H1 (cell line): ENCODE data around the gene ACRV1. TPM values are rescaled to one million over a fixed set of nuclear protein-coding genes. Genes with fewer than 3 reads are reported as not detected.

Source experiments
- CTCF ChIA-PET: fragments of 300-600 bp; sonication (Branson Sonifier 250); formaldehyde crosslinking; loops from one replicate; lab custom pipeline; 2021; ENCODE audit not compliant: partially characterized antibody; lab: Charles Lee
- POLR2A ChIA-PET: fragments of 300-600 bp; sonication (Branson Sonifier 250); formaldehyde crosslinking; loops from one replicate; lab custom pipeline; 2021; ENCODE audit warnings: inconsistent platforms; ENCODE audit not compliant: partially characterized antibody; lab: Charles Lee
- DNase-seq, 2 experiments: peaks; one replicate each; pipeline versions ENCODE4 v3.0.0 to v3.0.0-alpha.2; 2010 to 2022; ENCODE audit warnings: low spot score in 2 of 2, low read depth in 1 of 2, mixed read lengths in 1 of 2
- FAIRE-seq: peaks from 2 replicates; lab custom pipeline; 2011; peaks lifted over from hg19 to GRCh38; lab: Jason Lieb, UNC
- H2AFZ ChIP-seq: 2 replicates; pipeline ENCODE4 v1.8.1; 2012; ENCODE audit warnings: low read length, inconsistent platforms
- H2AK5ac ChIP-seq: 2 replicates; pipeline ENCODE4 v1.6.1; 2013; ENCODE audit warnings: low read depth, low read length
- H2BK120ac ChIP-seq: replicated peaks from 2 replicates; pipeline ENCODE3; 2013; ENCODE audit warnings: low read depth, low read length, inconsistent platforms
- H2BK12ac ChIP-seq: 2 replicates; pipeline ENCODE4 v1.6.1; 2013; ENCODE audit warnings: low read depth, low read length
- H2BK15ac ChIP-seq: 2 replicates; pipeline ENCODE4 v1.6.1; 2013; ENCODE audit warnings: low read length
- H2BK20ac ChIP-seq: 2 replicates; pipeline ENCODE4 v1.6.1; 2013; ENCODE audit warnings: low read length
- H2BK5ac ChIP-seq: 2 replicates; pipeline ENCODE4 v1.6.1; 2013; ENCODE audit warnings: low read depth, low read length
- H3K14ac ChIP-seq: 2 replicates; pipeline ENCODE4 v1.6.1; 2013; ENCODE audit warnings: inconsistent platforms; ENCODE audit not compliant: insufficient read length
- H3K18ac ChIP-seq: 2 replicates; pipeline ENCODE4 v1.6.1; 2013; ENCODE audit warnings: low read length; ENCODE audit errors: extremely low read depth
- H3K23ac ChIP-seq: 2 replicates; pipeline ENCODE4 v1.6.1; 2013; ENCODE audit warnings: inconsistent platforms; ENCODE audit not compliant: insufficient read length
- H3K23me2 ChIP-seq: 2 replicates; pipeline ENCODE4 v1.6.1; 2013; ENCODE audit warnings: low read depth, low read length
- H3K27ac ChIP-seq: 2 replicates; pipeline ENCODE4 v1.6.1; 2011; ENCODE audit warnings: low read depth, low read length, inconsistent platforms
- H3K27me3 ChIP-seq, 4 experiments: replicated peaks in 1 of 4; 1 replicate in 1 of 4; 2 replicates in 3 of 4; pipeline versions ENCODE4 v1.6.1 to v1.8.1; 2011 to 2013; ENCODE audit warnings: low read length in 3 of 4, mild to moderate bottlenecking in 3 of 4, inconsistent platforms in 2 of 4, mixed read lengths in 2 of 4, moderate library complexity in 1 of 4; ENCODE audit not compliant: control insufficient read depth in 3 of 4, insufficient read depth in 3 of 4; ENCODE audit errors: extremely low read depth in 1 of 4
- H3K36me3 ChIP-seq, 4 experiments: 2 replicates each; pipeline versions ENCODE4 v1.6.1 to v1.8.1; 2011 to 2013; ENCODE audit warnings: mild to moderate bottlenecking in 4 of 4, low read length in 3 of 4, moderate library complexity in 2 of 4, control low read depth in 1 of 4, inconsistent platforms in 1 of 4; ENCODE audit not compliant: insufficient read depth in 4 of 4, control insufficient read depth in 2 of 4
- H3K4ac ChIP-seq: replicated peaks from 2 replicates; pipeline ENCODE3; 2013; ENCODE audit warnings: low read length, low read depth, mixed read lengths, inconsistent platforms; ENCODE audit not compliant: insufficient read length
- H3K4me1 ChIP-seq, 4 experiments: replicated peaks in 1 of 4; 1 replicate in 1 of 4; 2 replicates in 3 of 4; pipeline versions ENCODE4 v1.6.1 to v1.8.1; 2011 to 2013; ENCODE audit warnings: low read length in 3 of 4, inconsistent platforms in 2 of 4, mixed read lengths in 1 of 4; ENCODE audit not compliant: insufficient read depth in 4 of 4, control insufficient read depth in 3 of 4
- H3K4me2 ChIP-seq, 2 experiments: 2 replicates each; pipeline versions ENCODE4 v1.6.1 to v1.8.1; 2011 to 2013; ENCODE audit warnings: low read depth in 2 of 2, low read length in 2 of 2, control low read depth in 1 of 2, inconsistent platforms in 1 of 2, mild to moderate bottlenecking in 1 of 2; ENCODE audit not compliant: insufficient read depth in 1 of 2
- H3K4me3 ChIP-seq, 4 experiments: fragments of 200-600, 300-600 bp in 1 of 4; sonication (generic), shearing (Covaris generic), sonication (Bioruptor Twin) in 1 of 4; 2 replicates each; pipeline versions ENCODE4 v1.5.1 to v1.8.1; 2011 to 2016; ENCODE audit warnings: low read length in 4 of 4, low read depth in 3 of 4, control low read depth in 2 of 4, inconsistent platforms in 2 of 4, mild to moderate bottlenecking in 2 of 4, mixed read lengths in 1 of 4, moderate library complexity in 1 of 4; ENCODE audit not compliant: insufficient read depth in 2 of 4; ENCODE audit errors: extremely low read depth in 1 of 4
- H3K56ac ChIP-seq: replicated peaks from 2 replicates; pipeline ENCODE3; 2013; ENCODE audit warnings: low read depth, mild to moderate bottlenecking, mixed read lengths, low read length, inconsistent platforms; ENCODE audit not compliant: insufficient read length
- H3K79me1 ChIP-seq: 2 replicates; pipeline ENCODE4 v1.6.1; 2013; ENCODE audit warnings: low read depth, low read length, control low read depth
- H3K79me2 ChIP-seq, 2 experiments: 2 replicates each; pipeline versions ENCODE4 v1.6.1 to v1.8.1; 2012 to 2013; ENCODE audit warnings: low read length in 2 of 2, mild to moderate bottlenecking in 2 of 2, inconsistent platforms in 1 of 2; ENCODE audit not compliant: insufficient read depth in 2 of 2, control insufficient read depth in 1 of 2
- H3K9ac ChIP-seq, 4 experiments: replicated peaks in 1 of 4; 1 replicate in 1 of 4; 2 replicates in 3 of 4; pipeline versions ENCODE4 v1.6.1 to v1.8.1; 2011 to 2013; ENCODE audit warnings: low read depth in 3 of 4, low read length in 3 of 4, control low read depth in 2 of 4, mild to moderate bottlenecking in 2 of 4, moderate library complexity in 2 of 4, inconsistent platforms in 1 of 4; ENCODE audit errors: extremely low read depth in 1 of 4
- H3K9me3 ChIP-seq, 2 experiments: 2 replicates each; pipeline versions ENCODE4 v1.6.1 to v1.8.1; 2012 to 2013; ENCODE audit warnings: mild to moderate bottlenecking in 2 of 2, moderate library complexity in 2 of 2, control low read depth in 1 of 2, inconsistent platforms in 1 of 2, low read depth in 1 of 2, low read length in 1 of 2, mixed read lengths in 1 of 2; ENCODE audit not compliant: insufficient read depth in 2 of 2
- H4K20me1 ChIP-seq, 2 experiments: replicated peaks in 1 of 2; 2 replicates each; pipeline versions ENCODE3 to v1.8.1; 2011 to 2013; ENCODE audit warnings: inconsistent platforms in 2 of 2, low read length in 2 of 2, mild to moderate bottlenecking in 1 of 2; ENCODE audit not compliant: insufficient read depth in 2 of 2, control insufficient read depth in 1 of 2
- H4K5ac ChIP-seq: 2 replicates; pipeline ENCODE4 v1.6.1; 2013; ENCODE audit warnings: low read length, low read depth, mixed read lengths, inconsistent platforms; ENCODE audit not compliant: insufficient read length
- H4K8ac ChIP-seq: 2 replicates; pipeline ENCODE4 v1.8.0; 2013; ENCODE audit warnings: mild to moderate bottlenecking, moderate library complexity, low read length, inconsistent platforms; ENCODE audit not compliant: insufficient read depth; ENCODE audit errors: extremely low read depth
- H4K91ac ChIP-seq: replicated peaks from 2 replicates; pipeline ENCODE3; 2013; ENCODE audit warnings: low read length, mixed read lengths, inconsistent platforms; ENCODE audit not compliant: insufficient read length
- ATF3 ChIP-seq: IDR thresholded peaks from 2 replicates; pipeline ENCODE4 v1.6.1; 2011; ENCODE audit warnings: low read depth, mild to moderate bottlenecking, low read length; ENCODE audit not compliant: insufficient read depth
- BRCA1 ChIP-seq: IDR thresholded peaks from 2 replicates; pipeline ENCODE4 v1.6.1; 2012; ENCODE audit warnings: low read depth, low read length, improper control_type of control experiment
- CBX8 ChIP-seq: fragments of 300-800, 300-1000 bp; sonication (generic); IDR thresholded peaks from 2 replicates; pipeline ENCODE4 v1.7.1; 2016; ENCODE audit warnings: low read depth, low read length, borderline replicate concordance
- CREB1 ChIP-seq: IDR thresholded peaks from 2 replicates; pipeline ENCODE4 v1.6.1; 2012; ENCODE audit warnings: inconsistent platforms
- EGR1 ChIP-seq: IDR thresholded peaks from 2 replicates; pipeline ENCODE4 v1.6.1; 2011; ENCODE audit warnings: low read depth, low read length, borderline replicate concordance
- FOSL1 ChIP-seq: IDR thresholded peaks from 2 replicates; pipeline ENCODE4 v1.6.1; 2011; ENCODE audit warnings: mild to moderate bottlenecking, low read depth, low read length, moderate library complexity; ENCODE audit not compliant: insufficient read depth
- KDM4A ChIP-seq: IDR thresholded peaks from one replicate; pipeline ENCODE4 v1.7.1; 2012; ENCODE audit warnings: low read depth, mild to moderate bottlenecking, moderate library complexity, low read length, inconsistent platforms; ENCODE audit not compliant: severe bottlenecking
- NANOG ChIP-seq: IDR thresholded peaks from 2 replicates; pipeline ENCODE4 v1.6.1; 2011; ENCODE audit warnings: low read length, low read depth, mild to moderate bottlenecking, inconsistent platforms; ENCODE audit not compliant: insufficient read depth, poor library complexity, severe bottlenecking
- NRF1 ChIP-seq: IDR thresholded peaks from 2 replicates; pipeline ENCODE4 v1.6.1; 2011; ENCODE audit warnings: mild to moderate bottlenecking, low read depth, low read length, improper control_type of control experiment
- PHF8 ChIP-seq: fragments of 200-600 bp; sonication (generic); conservative IDR thresholded peaks from 2 replicates; pipeline ENCODE4 v1.7.1; 2012; ENCODE audit warnings: low read depth, mild to moderate bottlenecking, inconsistent platforms, low read length, moderate library complexity
- RBBP5 ChIP-seq: IDR thresholded peaks from 2 replicates; pipeline ENCODE4 v1.7.1; 2012; ENCODE audit warnings: low read depth, mild to moderate bottlenecking, inconsistent platforms, low read length, moderate library complexity, borderline replicate concordance
- TAF7 ChIP-seq: optimal IDR thresholded peaks from 2 replicates; pipeline ENCODE3; 2011; ENCODE audit warnings: low read depth, mild to moderate bottlenecking, inconsistent platforms, low read length, moderate library complexity, borderline replicate concordance
- TEAD4 ChIP-seq: IDR thresholded peaks from 2 replicates; pipeline ENCODE4 v1.6.1; 2012; ENCODE audit warnings: low read depth, low read length, inconsistent platforms, mixed read lengths
- YY1 ChIP-seq: IDR thresholded peaks from 2 replicates; pipeline ENCODE4 v1.6.1; 2011; ENCODE audit warnings: low read depth, mild to moderate bottlenecking, low read length
- WGBS, 2 experiments: shearing (Covaris generic) in 1 of 2; methylation state at CpG; one replicate each; pipeline versions ENCODE4 v1.1.6 to v1.1.7; 2013 to 2015; ENCODE audit warnings: low lambda C conversion rate in 2 of 2, mixed read lengths in 2 of 2, inconsistent platforms in 1 of 2, low coverage in 1 of 2, missing lambda C conversion rate in 1 of 2; ENCODE audit not compliant: insufficient replicate concordance in 2 of 2, insufficient coverage in 1 of 2, insufficient read length in 1 of 2; ENCODE audit errors: extremely low coverage in 1 of 2, missing lambda C conversion rate in 1 of 2; 5-methylcytosine and 5-hydroxymethylcytosine counted together
- polyA plus RNA-seq, 7 experiments: library from polyadenylated mRNA; depleted of rRNA in 3 of 7; stranded (reverse) in 5 of 7; unstranded in 2 of 7; fragments of >200 nt in 5 of 7; fragments of 200-250 nt in 2 of 7; gene quantifications; 1 replicate in 5 of 7; 2 replicates in 1 of 7; 4 replicates in 1 of 7; pipeline versions ENCODE4 v1.2.1 to v1.2.3, GENCODE V29; 2011 to 2013; ENCODE audit warnings: missing spikeins in 2 of 7, mixed read lengths in 2 of 7
- total RNA-seq: library from RNA; stranded (reverse); fragmentation: NEBNext Ultra II Directional; extraction: Animal tissue kit (Norgen Biotek cat#: 25700); gene quantifications from 2 replicates; pipeline ENCODE4 v1.2.1, GENCODE V29; 2021

The ACRV1 gene
- total and polyA plus RNA-seq, 2 of the 8 experiments (the other 6 are each of a cell fraction or from before 2014, with no cell fraction given) = 0.06 TPM; not detected in 1

- Histone ChIP-seq H3K27ac (no peak overlapping the region), H2BK15ac (no peak overlapping the region), H2BK120ac (no peak overlapping the region), H3K18ac (no peak overlapping the region), H3K14ac (no peak overlapping the region), H3K56ac (no peak overlapping the region), H2AK5ac (no peak overlapping the region), H2BK5ac (no peak overlapping the region), H3K27me3 (no peaks in the 10 kb centered on the region), H4K20me1 (no peaks in the 10 kb centered on the region), H3K23ac (no peak overlapping the region), H4K91ac (no peak overlapping the region), H3K36me3 (peaks cover 0 to 11% (median 1%) of the 10 kb centered on the region in 4 experiments; a peak in 2 of 8 replicates), H3K4me2 (no peak overlapping the region), H2BK12ac (no peak overlapping the region), H3K9me3 (peaks cover 0 to 2% of the 10 kb centered on the region in 2 experiments; a peak in 2 of 4 replicates), H3K4ac (no peak overlapping the region), H4K8ac (no peak overlapping the region), H3K23me2 (no peaks in the 10 kb centered on the region), H2BK20ac (no peak overlapping the region), H3K4me1 (peaks cover 0 to 5% (median 0%) of the 10 kb centered on the region in 4 experiments; a peak in 2 of 7 replicates), H3K79me2 (no peaks in the 10 kb centered on the region), H2AFZ (no peak overlapping the region), H3K9ac (no peak overlapping the region; a peak in 1 of 7 replicates), H4K5ac (no peak overlapping the region), H3K79me1 (no peaks in the 10 kb centered on the region), H3K4me3 (no peak overlapping the region)
- WGBS, 2 experiments = 95% methylated on average over 11 of the region's 11 CpGs; no CpG with 5 or more reads in 1 of the 2 experiments
- POLR2A ChIA-PET = interaction anchor here (1.0 kb wide), 1 partner anchor 14 kb away, joined by 3 read pairs; no protein-coding TSS in a partner anchor
- no peak for DNase-seq
- CTCF ChIA-PET = interaction anchor here (2.0 kb wide), 1 partner anchor 8 kb away, joined by 16 read pairs; the partner anchor contains the start of gene ACRV1
- no peak for FAIRE-seq
- TF ChIP-seq YY1 (no peak), NANOG (no peak), CREB1 (no peak), PHF8 (no peak), FOSL1 (no peak), CBX8 (no peak), NRF1 (no peak), TAF7 (no peak), ATF3 (no peak), TEAD4 (no peak), RBBP5 (no peak), EGR1 (no peak), BRCA1 (no peak), KDM4A (no peak)
Measured at GRCh38 chr11:125688066-125688465, 7.4 kb upstream of the ACRV1 start.
